GM23248 (cell line): ENCODE results near the gene RPN2. TPM values are rescaled to one million over a fixed set of nuclear protein-coding genes. Genes with fewer than 3 reads are reported as not detected.

Experiments
- DNase-seq: peaks from one replicate; pipeline ENCODE4 v3.0.0-alpha.2; 2015
- H2AFZ ChIP-seq: fragments of 200-600 bp; sonication (generic); 2 replicates; pipeline ENCODE4 v1.6.1; 2016; ENCODE audit warnings: antibody characterized with exemption
- H3F3A ChIP-seq: fragments of 200-600 bp; sonication (generic); 2 replicates; pipeline ENCODE4 v1.6.1; 2016; ENCODE audit warnings: mild to moderate bottlenecking, antibody characterized with exemption, mixed run types; ENCODE audit not compliant: insufficient read depth
- H3K27ac ChIP-seq: fragments of 200-600 bp; sonication (generic); 2 replicates; pipeline ENCODE4 v1.5.1; 2016; ENCODE audit warnings: mild to moderate bottlenecking
- H3K27me3 ChIP-seq: fragments of 200-600 bp; sonication (generic); replicated peaks from 2 replicates; pipeline ENCODE4 v1.6.1; 2016; ENCODE audit warnings: mild to moderate bottlenecking; ENCODE audit not compliant: insufficient read depth
- H3K36me3 ChIP-seq: fragments of 200-600 bp; sonication (generic); 2 replicates; pipeline ENCODE4 v1.6.1; 2016; ENCODE audit warnings: low read depth, mild to moderate bottlenecking
- H3K4me1 ChIP-seq: fragments of 200-600 bp; sonication (generic); 2 replicates; pipeline ENCODE4 v1.6.1; 2016; ENCODE audit warnings: mild to moderate bottlenecking; ENCODE audit not compliant: insufficient read depth
- H3K4me2 ChIP-seq: fragments of 200-600 bp; sonication (generic); one replicate; pipeline ENCODE4 v1.6.1; 2016; ENCODE audit warnings: mild to moderate bottlenecking; ENCODE audit not compliant: unreplicated experiment
- H3K4me3 ChIP-seq: fragments of 200-600 bp; sonication (generic); 2 replicates; pipeline ENCODE4 v1.5.1; 2016; ENCODE audit warnings: mild to moderate bottlenecking
- H3K79me2 ChIP-seq: fragments of 200-600 bp; sonication (generic); 2 replicates; pipeline ENCODE4 v1.6.1; 2016; ENCODE audit warnings: mild to moderate bottlenecking; ENCODE audit not compliant: insufficient read depth
- H3K9ac ChIP-seq: fragments of 200-600 bp; sonication (generic); 2 replicates; pipeline ENCODE4 v1.6.1; 2016; ENCODE audit warnings: mild to moderate bottlenecking
- H3K9me2 ChIP-seq: fragments of 200-600 bp; sonication (generic); 2 replicates; pipeline ENCODE4 v1.6.1; 2016; ENCODE audit warnings: mixed run types, mild to moderate bottlenecking, moderate library complexity; ENCODE audit not compliant: insufficient read depth
- H3K9me3 ChIP-seq: fragments of 200-600 bp; sonication (generic); one replicate; pipeline ENCODE4 v1.6.1; 2017; ENCODE audit warnings: low read depth
- H4K20me1 ChIP-seq: fragments of 200-600 bp; sonication (generic); 2 replicates; pipeline ENCODE4 v1.6.0; 2016; ENCODE audit not compliant: insufficient read depth
- EZH2 ChIP-seq: fragments of 200-600 bp; sonication (generic); IDR thresholded peaks from 2 replicates; pipeline ENCODE4 v1.6.1; 2018; ENCODE audit warnings: antibody characterized with exemption, mild to moderate bottlenecking; ENCODE audit not compliant: insufficient read depth, poor library complexity, severe bottlenecking
- EZH2phosphoT487 ChIP-seq: fragments of 200-600 bp; sonication (generic); IDR thresholded peaks from 2 replicates; pipeline ENCODE4 v1.6.1; 2018; ENCODE audit warnings: antibody characterized with exemption, moderate library complexity, mild to moderate bottlenecking, low read depth; ENCODE audit not compliant: insufficient read depth
- WGBS, 2 experiments: methylation state at CpG; one replicate each; pipeline ENCODE4 v1.1.6; 2015 to 2017; ENCODE audit warnings: low lambda C conversion rate in 2 of 2, low coverage in 1 of 2; ENCODE audit errors: missing lambda C conversion rate in 2 of 2; 5-methylcytosine and 5-hydroxymethylcytosine counted together
- in situ Hi-C: fragments of 300-500 bp; cut with MboI; formaldehyde crosslinking; loops from 2 replicates; pipeline ENCODE4 v1.15.0; 2020
- polyA plus RNA-seq: library from polyadenylated mRNA; unstranded; fragments of >200 nt; fragmentation: Nextera tagmentation; extraction: Ambion mirVana; gene quantifications from 2 replicates; pipeline ENCODE4 v1.2.1, GENCODE V29; 2016
- total RNA-seq: library from RNA; depleted of rRNA; stranded (reverse); fragments of >200 nt; shearing (Covaris generic); gene quantifications from 2 replicates; pipeline ENCODE4 v1.2.3, GENCODE V29; 2014

RPN2 gene
- total and polyA plus RNA-seq, 2 experiments from 2014 or later = 368 to 379 TPM

DNA sequence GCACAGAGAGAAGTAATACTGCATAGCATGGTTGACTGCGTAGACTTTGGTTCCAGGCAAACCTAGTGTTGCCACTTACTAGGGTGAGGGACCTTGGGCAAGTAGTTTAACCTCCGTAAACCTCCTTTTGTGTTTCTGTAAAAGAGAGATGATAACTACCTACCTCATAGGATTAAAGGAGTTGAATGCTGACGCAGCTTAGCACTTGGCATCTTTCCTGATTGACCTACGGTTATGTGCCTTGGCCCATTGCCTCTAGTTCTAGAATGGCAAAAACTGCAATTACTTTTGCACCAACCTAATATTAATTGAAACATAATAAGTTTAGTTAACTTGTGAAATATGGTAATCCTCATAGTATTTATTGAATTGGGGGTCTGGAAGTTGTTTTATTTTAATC is 63.4 kb downstream of the RPN2 start:
- no peak overlapping the region for H3K9ac ChIP-seq
- no peak overlapping the region for H3K27ac ChIP-seq
- in situ Hi-C loops = no loop called here
- H3K4me2 ChIP-seq = no peak overlapping the region
- WGBS, 2 experiments = 84 to 88% methylated on average over 4 of the region's 4 CpGs
- H3K9me2 ChIP-seq = no peaks in the 10 kb centered on the region
- H3K4me1 ChIP-seq = no peaks in the 10 kb centered on the region
- peaks cover 43% of the 10 kb centered on the region; the same call in 1 of the 2 replicates for H3K36me3 ChIP-seq
- H3K4me3 ChIP-seq = no peak overlapping the region
- no peak overlapping the region for H2AFZ ChIP-seq
- H4K20me1 ChIP-seq = no peaks in the 10 kb centered on the region
- no peak for TF ChIP-seq EZH2phosphoT487
- TF ChIP-seq EZH2 = no peak
- H3K9me3 ChIP-seq = no peaks in the 10 kb centered on the region
- H3F3A ChIP-seq = no peaks in the 10 kb centered on the region
- no peaks in the 10 kb centered on the region for H3K27me3 ChIP-seq
- DNase-seq = no peak
- no peaks in the 10 kb centered on the region for H3K79me2 ChIP-seq

DNA sequence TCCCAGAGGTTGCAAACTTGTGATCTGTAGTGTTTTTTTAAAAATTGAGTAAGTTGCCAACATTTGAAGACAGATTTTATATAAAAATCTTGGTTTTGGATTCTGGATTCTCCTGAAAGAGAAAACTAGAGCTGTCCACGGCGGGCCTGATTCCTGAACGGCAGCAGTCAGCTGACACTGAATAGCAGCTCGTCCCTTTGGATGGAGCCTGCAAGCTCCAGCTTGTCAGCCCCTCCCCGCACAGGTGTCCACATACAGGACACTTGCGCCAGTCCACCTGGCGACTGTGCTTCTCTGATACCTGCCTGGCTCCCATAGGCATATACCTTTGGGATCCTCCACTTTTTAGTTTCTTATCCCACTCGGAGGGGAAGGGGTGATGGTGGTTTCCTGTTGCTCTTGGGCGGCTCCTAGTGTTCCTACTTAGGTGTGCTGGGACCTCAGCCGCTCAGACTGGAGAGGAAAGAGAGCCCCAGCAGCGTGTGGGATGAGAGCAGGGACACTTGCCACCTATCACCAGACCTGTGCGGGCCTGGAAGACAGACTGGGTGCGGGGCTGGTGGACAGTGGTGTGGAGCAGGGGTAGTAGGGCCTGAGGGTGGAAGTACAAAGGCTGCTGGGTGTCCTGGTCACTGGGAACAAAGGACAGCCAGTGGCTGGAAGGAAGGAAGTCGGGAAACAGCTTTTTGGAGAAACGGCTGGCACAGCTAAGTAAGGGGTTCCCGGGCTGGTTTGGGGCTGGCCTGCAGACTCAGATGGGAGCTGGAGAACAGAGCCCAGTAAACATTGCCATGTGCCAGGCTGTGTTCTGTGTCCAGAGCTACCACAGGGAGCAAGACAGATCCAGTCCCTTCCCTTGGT is 64.2 kb downstream of the RPN2 start:
- no peaks in the 10 kb centered on the region for H4K20me1 ChIP-seq
- no peak overlapping the region for H3K4me3 ChIP-seq
- 95% methylated on average over 15 to 16 of the region's 16 CpGs for WGBS, 2 experiments
- TF ChIP-seq EZH2 (no peak), EZH2phosphoT487 (no peak)
- no peaks in the 10 kb centered on the region for H3K9me2 ChIP-seq
- H3K4me2 ChIP-seq = no peak overlapping the region
- DNase-seq = no peak
- no peak overlapping the region for H2AFZ ChIP-seq
- no peaks in the 10 kb centered on the region for H3K79me2 ChIP-seq
- in situ Hi-C loops = no loop called here
- no peak overlapping the region for H3K9ac ChIP-seq
- H3K27me3 ChIP-seq = no peaks in the 10 kb centered on the region
- no peak overlapping the region for H3K27ac ChIP-seq
- no peaks in the 10 kb centered on the region for H3K4me1 ChIP-seq
- H3F3A ChIP-seq = no peaks in the 10 kb centered on the region
- H3K36me3 ChIP-seq = peaks cover 38% of the 10 kb centered on the region; the same call in 1 of the 2 replicates
- H3K9me3 ChIP-seq = no peaks in the 10 kb centered on the region

DNA sequence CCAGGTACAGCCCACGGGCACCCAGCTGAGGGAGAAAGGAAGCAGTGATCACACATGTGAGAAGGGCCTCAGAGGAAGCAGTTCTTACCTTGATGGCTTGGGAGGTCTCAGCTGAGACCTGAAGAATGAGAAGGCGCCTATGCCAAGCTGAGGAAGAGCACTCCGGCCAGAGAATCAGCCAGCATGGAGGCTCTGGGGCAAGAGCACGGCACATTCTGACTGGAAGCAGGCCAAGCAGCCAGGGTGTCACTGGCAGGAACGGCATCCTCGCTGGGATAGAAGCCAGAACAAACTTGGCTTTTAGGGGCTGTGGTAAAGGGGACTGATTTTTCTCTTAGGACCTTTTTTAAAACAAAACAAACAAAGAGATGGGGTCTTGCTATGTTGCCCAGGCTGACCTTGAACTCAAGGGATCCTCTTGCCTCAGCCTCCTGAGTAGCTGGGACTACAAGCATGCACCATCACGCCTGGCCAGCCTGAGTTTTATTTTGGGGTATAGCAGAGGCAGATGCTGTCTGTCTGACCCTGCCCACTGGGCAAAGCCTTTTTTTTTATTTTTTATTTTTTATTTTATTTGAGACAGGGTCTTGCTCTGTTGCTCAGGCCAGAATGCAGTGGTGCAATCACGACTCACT is 64.9 kb downstream of the RPN2 start:
- no peak for TF ChIP-seq EZH2phosphoT487
- TF ChIP-seq EZH2 = no peak
- Histone ChIP-seq H3K36me3 (peaks cover 36% of the 10 kb centered on the region; the same call in 1 of the 2 replicates), H3K9ac (no peak overlapping the region), H3K4me1 (no peaks in the 10 kb centered on the region), H2AFZ (no peak overlapping the region), H4K20me1 (no peaks in the 10 kb centered on the region), H3K4me2 (no peak overlapping the region), H3K79me2 (no peaks in the 10 kb centered on the region), H3F3A (no peaks in the 10 kb centered on the region), H3K4me3 (no peak overlapping the region), H3K27ac (no peak overlapping the region), H3K9me2 (no peaks in the 10 kb centered on the region), H3K27me3 (no peaks in the 10 kb centered on the region), H3K9me3 (no peaks in the 10 kb centered on the region)
- in situ Hi-C loops = no loop called here
- no peak for DNase-seq
- WGBS, 2 experiments = 59 to 60% methylated on average over 8 of the region's 8 CpGs

DNA sequence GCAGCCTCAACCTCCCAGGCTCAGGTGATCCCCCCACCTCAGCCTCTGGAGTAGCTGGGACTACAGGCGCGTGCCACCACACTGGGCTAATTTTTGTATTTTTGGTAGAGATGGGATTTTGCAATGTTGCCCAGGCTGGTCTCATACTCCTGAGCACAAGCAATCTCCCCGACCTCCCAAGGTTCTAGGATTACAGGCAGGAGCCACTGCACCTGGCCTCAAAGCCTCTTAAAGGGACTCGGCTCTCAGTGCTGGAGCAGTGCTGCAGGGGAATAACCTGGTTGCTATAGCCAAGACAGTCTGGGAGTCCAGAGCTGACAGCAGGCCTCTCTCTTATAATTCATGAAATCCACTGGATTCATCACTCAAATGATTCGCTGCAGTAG is 65.4 kb downstream of the RPN2 start:
- Histone ChIP-seq H3K27ac (no peak overlapping the region), H3K9ac (no peak overlapping the region), H3F3A (no peaks in the 10 kb centered on the region), H4K20me1 (no peaks in the 10 kb centered on the region), H3K79me2 (no peaks in the 10 kb centered on the region), H3K4me1 (no peaks in the 10 kb centered on the region), H3K4me3 (no peak overlapping the region), H3K36me3 (peaks cover 33% of the 10 kb centered on the region; the same call in 1 of the 2 replicates), H3K9me3 (no peaks in the 10 kb centered on the region), H2AFZ (no peak overlapping the region), H3K4me2 (no peak overlapping the region), H3K27me3 (no peaks in the 10 kb centered on the region), H3K9me2 (no peaks in the 10 kb centered on the region)
- in situ Hi-C loops = no loop called here
- 77% methylated on average over 5 of the region's 5 CpGs for WGBS, 2 experiments
- DNase-seq = no peak
- TF ChIP-seq EZH2phosphoT487 (no peak), EZH2 (no peak)
